GM12878 (cell line): Measurements from ENCODE around the gene ABHD3. TPM values are rescaled to one million over a fixed set of nuclear protein-coding genes. Genes with fewer than 3 reads are reported as not detected.

Source experiments
- ATAC-seq: fragments of 200-7000 bp; cut with Tn5 transposase; 3 replicates; pipeline ENCODE4 v1.9.1; 2020; ENCODE audit warnings: mild to moderate bottlenecking, moderate library complexity
- BruUV-seq: library from RNA; stranded (reverse); fragments of 400-500 nt; replicated peaks from 2 replicates; lab custom pipeline; 2021; lab: Mats Ljungman, UMichigan
- CTCF ChIA-PET: fragments of 300-600 bp; sonication (Branson Sonifier 250); formaldehyde crosslinking; extraction: SDS; loops from one replicate; lab custom pipeline; 2021; ENCODE audit warnings: inconsistent platforms; lab: Yijun Ruan, JAX
- POLR2A ChIA-PET: fragments of 350-600 bp; formaldehyde crosslinking; extraction: SDS; loops from one replicate; lab custom pipeline; 2021; ENCODE audit warnings: inconsistent platforms; lab: Charles Lee
- RAD21 ChIA-PET: fragments of 300-600 bp; sonication (Branson Sonifier 250); formaldehyde crosslinking; loops from one replicate; lab custom pipeline; 2023; ENCODE audit warnings: antibody characterized with exemption; ENCODE audit not compliant: unreplicated experiment; lab: Charles Lee
- SMC1A ChIA-PET: fragments of 300-600 bp; sonication (Branson Sonifier 250); formaldehyde crosslinking; loops from one replicate; lab custom pipeline; 2023; ENCODE audit not compliant: unreplicated experiment, uncharacterized antibody; lab: Charles Lee
- DNase-seq: peaks from one replicate; pipeline ENCODE4 v3.0.0-alpha.2; 2011; ENCODE audit warnings: low read depth, low spot score
- FAIRE-seq: peaks from 3 replicates; lab custom pipeline; 2011; peaks lifted over from hg19 to GRCh38; lab: Jason Lieb, UNC
- H2AFZ ChIP-seq: 2 replicates; pipeline ENCODE4 v1.6.0; 2011; ENCODE audit warnings: low read depth, low read length, control low read depth; ENCODE audit not compliant: control insufficient read depth
- H3K27ac ChIP-seq: 2 replicates; pipeline ENCODE4 v1.5.1; 2011; ENCODE audit warnings: control low read depth; ENCODE audit not compliant: control insufficient read depth, insufficient read depth
- H3K27me3 ChIP-seq, 2 experiments: replicated peaks in 1 of 2; 2 replicates each; pipeline versions ENCODE4 v1.6.0 to v1.6.1; 2011; ENCODE audit warnings: low read length in 1 of 2; ENCODE audit not compliant: control insufficient read depth in 2 of 2, insufficient read depth in 2 of 2
- H3K36me3 ChIP-seq, 2 experiments: 2 replicates each; pipeline ENCODE4 v1.5.1; 2011; ENCODE audit warnings: low read length in 1 of 2; ENCODE audit not compliant: control insufficient read depth in 2 of 2, insufficient read depth in 2 of 2
- H3K4me1 ChIP-seq: 2 replicates; pipeline ENCODE4 v1.6.1; 2011; ENCODE audit warnings: mild to moderate bottlenecking, low read length, moderate library complexity, mixed read lengths; ENCODE audit not compliant: control insufficient read depth, insufficient read depth
- H3K4me2 ChIP-seq: 2 replicates; pipeline ENCODE4 v1.6.0; 2011; ENCODE audit warnings: control low read depth; ENCODE audit not compliant: control insufficient read depth, insufficient read depth
- H3K4me3 ChIP-seq: fragments of 200-600 bp; sonication (generic); 2 replicates; pipeline ENCODE4 v1.5.1; 2016
- H3K79me2 ChIP-seq: 2 replicates; pipeline ENCODE4 v1.6.0; 2011; ENCODE audit warnings: low read length; ENCODE audit not compliant: control insufficient read depth, insufficient read depth
- H3K9ac ChIP-seq: 2 replicates; pipeline ENCODE4 v1.8.0; 2011; ENCODE audit warnings: low read length, control low read depth, mixed read lengths; ENCODE audit not compliant: control insufficient read depth, insufficient read depth
- H3K9me3 ChIP-seq: replicated peaks from 3 replicates; pipeline ENCODE4 v1.5.1; 2011; ENCODE audit warnings: mild to moderate bottlenecking, low read length; ENCODE audit not compliant: control insufficient read depth, insufficient read depth
- H4K20me1 ChIP-seq: 2 replicates; pipeline ENCODE4 v1.6.0; 2011; ENCODE audit not compliant: control insufficient read depth, insufficient read depth
- CHD1 ChIP-seq: IDR thresholded peaks from 2 replicates; pipeline ENCODE4 v1.6.1; 2012; ENCODE audit warnings: low read depth, low read length, improper control_type of control experiment
- HCFC1 ChIP-seq: fragments of 150-350 bp; IDR thresholded peaks from 2 replicates; pipeline ENCODE4 v1.6.1; 2014; ENCODE audit warnings: low read length
- HDAC6 ChIP-seq: fragments of 200-600 bp; sonication (generic); IDR thresholded peaks from one replicate; pipeline ENCODE4 v1.8.0; 2017; ENCODE audit warnings: antibody characterized with exemption; ENCODE audit not compliant: unreplicated experiment
- MTA3 ChIP-seq: IDR thresholded peaks from 2 replicates; pipeline ENCODE4 v1.6.1; 2012; ENCODE audit warnings: low read length, inconsistent platforms, borderline replicate concordance
- NBN ChIP-seq: fragments of 450-650 bp; IDR thresholded peaks from 2 replicates; pipeline ENCODE4 v1.6.1; 2016
- NR2F1 ChIP-seq: fragments of 450-650 bp; conservative IDR thresholded peaks from 2 replicates; pipeline ENCODE4 v1.6.1; 2017; ENCODE audit warnings: mild to moderate bottlenecking
- SMAD1 ChIP-seq: fragments of 450-650 bp; IDR thresholded peaks from 2 replicates; pipeline ENCODE4 v1.6.1; 2018; ENCODE audit warnings: mild to moderate bottlenecking, low read depth; ENCODE audit not compliant: partially characterized antibody
- TCF7 ChIP-seq: IDR thresholded peaks from 2 replicates; pipeline ENCODE4 v1.6.1; 2014; ENCODE audit warnings: antibody characterized with exemption, borderline replicate concordance
- ZNF622 ChIP-seq: fragments of 450-650 bp; IDR thresholded peaks from 2 replicates; pipeline ENCODE4 v1.6.1; 2017; ENCODE audit warnings: mild to moderate bottlenecking, inconsistent platforms
- whole genome bisulfite sequencing: methylation state at CpG from one replicate; pipeline ENCODE4 v1.1.6; 2016; ENCODE audit warnings: low lambda C conversion rate; ENCODE audit not compliant: insufficient replicate concordance, insufficient coverage; ENCODE audit errors: missing lambda C conversion rate; 5-methylcytosine and 5-hydroxymethylcytosine counted together
- in situ Hi-C: fragments of 300-500 bp; cut with MboI; formaldehyde crosslinking; loops from 9 replicates; pipeline ENCODE4 v1.14.3; 2018; ENCODE audit warnings: mixed read lengths
- intact Hi-C: fragments of 100-400 bp; cut with micrococcal nuclease; formaldehyde crosslinking; loops from one replicate; pipeline ENCODE4 v1.14.2; 2022; ENCODE audit not compliant: unreplicated experiment
- polyA plus RNA-seq, 11 experiments: library from polyadenylated mRNA; depleted of rRNA in 4 of 11; unstranded in 6 of 11; stranded (reverse) in 5 of 11; fragments of >200 nt; fragmentation: Nextera tagmentation in 4 of 11; fragmentation: Illumina TruSeq in 1 of 11; extraction: Ambion mirVana in 4 of 11; extraction: Trizol in 1 of 11; gene quantifications; 1 replicate in 1 of 11; 2 replicates in 10 of 11; pipeline versions ENCODE4 v1.2.1 to v1.2.3, GENCODE V29; 2011 to 2016; ENCODE audit warnings: inconsistent platforms in 2 of 11, missing spikeins in 2 of 11, low read depth in 1 of 11
- total RNA-seq, 4 experiments: library from RNA; depleted of rRNA in 3 of 4; stranded (reverse); fragments of >200 nt in 3 of 4; fragmentation: Illumina TruSeq in 1 of 4; extraction: Trizol in 1 of 4; gene quantifications; 2 replicates each; pipeline versions ENCODE4 v1.2.1 to v1.2.3, GENCODE V29; 2013 to 2021
- TF ChIP-seq, protein P1 (sequence below): fragments of 450-650 bp; IDR thresholded peaks from 2 replicates; pipeline ENCODE4 v1.6.1; 2017; ENCODE audit warnings: low read depth, mild to moderate bottlenecking, moderate library complexity
- TF ChIP-seq, protein P2 (sequence below): IDR thresholded peaks from 2 replicates; pipeline ENCODE4 v1.6.1; 2011; ENCODE audit warnings: borderline replicate concordance, low read depth, mild to moderate bottlenecking, moderate library complexity, low read length; ENCODE audit not compliant: insufficient read depth, poor library complexity, severe bottlenecking
- TF ChIP-seq, protein P3 (sequence below): IDR thresholded peaks from 2 replicates; pipeline ENCODE4 v1.6.1; 2012; ENCODE audit warnings: low read depth, low read length, improper control_type of control experiment

The ABHD3 gene
- total and polyA plus RNA-seq, 10 of the 15 experiments (the other 5 are each of a cell fraction or from before 2014, with no cell fraction given): 4.9 to 49.8 (median 18.3) TPM

DNA sequence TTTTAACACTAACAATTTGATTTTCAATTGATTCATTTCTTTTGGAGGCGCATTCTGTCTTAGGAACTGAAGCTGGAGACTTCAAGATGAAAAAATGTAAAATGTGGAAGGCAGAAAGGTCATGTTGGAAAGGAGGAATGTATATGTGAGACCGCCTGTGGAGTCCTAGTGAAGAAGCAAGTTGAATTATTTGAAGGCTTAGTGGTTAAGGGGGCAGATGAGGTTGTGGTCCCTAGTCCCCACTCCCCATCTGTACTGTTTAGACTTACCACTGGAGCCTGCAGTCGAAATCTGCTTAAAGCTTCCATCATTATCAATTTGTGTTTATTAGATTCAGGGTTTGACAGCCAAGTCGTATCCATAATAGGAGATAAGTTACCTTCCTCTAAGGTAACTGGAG is 20.6 kb upstream of the ABHD3 start:
- SMC1A ChIA-PET: no interaction called here
- intact Hi-C loops (no loop called here), in situ Hi-C loops (no loop called here)
- TF ChIP-seq HCFC1: no peak
- TF ChIP-seq, protein P1, sequence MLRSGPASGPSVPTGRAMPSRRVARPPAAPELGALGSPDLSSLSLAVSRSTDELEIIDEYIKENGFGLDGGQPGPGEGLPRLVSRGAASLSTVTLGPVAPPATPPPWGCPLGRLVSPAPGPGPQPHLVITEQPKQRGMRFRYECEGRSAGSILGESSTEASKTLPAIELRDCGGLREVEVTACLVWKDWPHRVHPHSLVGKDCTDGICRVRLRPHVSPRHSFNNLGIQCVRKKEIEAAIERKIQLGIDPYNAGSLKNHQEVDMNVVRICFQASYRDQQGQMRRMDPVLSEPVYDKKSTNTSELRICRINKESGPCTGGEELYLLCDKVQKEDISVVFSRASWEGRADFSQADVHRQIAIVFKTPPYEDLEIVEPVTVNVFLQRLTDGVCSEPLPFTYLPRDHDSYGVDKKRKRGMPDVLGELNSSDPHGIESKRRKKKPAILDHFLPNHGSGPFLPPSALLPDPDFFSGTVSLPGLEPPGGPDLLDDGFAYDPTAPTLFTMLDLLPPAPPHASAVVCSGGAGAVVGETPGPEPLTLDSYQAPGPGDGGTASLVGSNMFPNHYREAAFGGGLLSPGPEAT: no peak
- no peak for TF ChIP-seq SMAD1
- no peak for TF ChIP-seq NBN
- no peak for TF ChIP-seq CHD1
- TF ChIP-seq, protein P2, sequence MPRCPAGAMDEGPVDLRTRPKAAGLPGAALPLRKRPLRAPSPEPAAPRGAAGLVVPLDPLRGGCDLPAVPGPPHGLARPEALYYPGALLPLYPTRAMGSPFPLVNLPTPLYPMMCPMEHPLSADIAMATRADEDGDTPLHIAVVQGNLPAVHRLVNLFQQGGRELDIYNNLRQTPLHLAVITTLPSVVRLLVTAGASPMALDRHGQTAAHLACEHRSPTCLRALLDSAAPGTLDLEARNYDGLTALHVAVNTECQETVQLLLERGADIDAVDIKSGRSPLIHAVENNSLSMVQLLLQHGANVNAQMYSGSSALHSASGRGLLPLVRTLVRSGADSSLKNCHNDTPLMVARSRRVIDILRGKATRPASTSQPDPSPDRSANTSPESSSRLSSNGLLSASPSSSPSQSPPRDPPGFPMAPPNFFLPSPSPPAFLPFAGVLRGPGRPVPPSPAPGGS: no peak
- no peak for TF ChIP-seq HDAC6
- TF ChIP-seq MTA3: no peak
- TF ChIP-seq ZNF622: no peak
- TF ChIP-seq, protein P3, sequence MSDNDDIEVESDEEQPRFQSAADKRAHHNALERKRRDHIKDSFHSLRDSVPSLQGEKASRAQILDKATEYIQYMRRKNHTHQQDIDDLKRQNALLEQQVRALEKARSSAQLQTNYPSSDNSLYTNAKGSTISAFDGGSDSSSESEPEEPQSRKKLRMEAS: no peak
- TF ChIP-seq TCF7: no peak
- no peak for TF ChIP-seq NR2F1
- POLR2A ChIA-PET: no interaction called here
- RAD21 ChIA-PET: no interaction called here
- Histone ChIP-seq H3K27ac (no peak overlapping the region), H3K9me3 (no peaks in the 10 kb centered on the region), H3K4me1 (no peaks in the 10 kb centered on the region), H4K20me1 (no peaks in the 10 kb centered on the region), H3K9ac (no peak overlapping the region), H2AFZ (no peak overlapping the region), H3K4me3 (no peak overlapping the region), H3K4me2 (no peak overlapping the region), H3K36me3 (no peaks in the 10 kb centered on the region), H3K27me3 (no peaks in the 10 kb centered on the region), H3K79me2 (no peaks in the 10 kb centered on the region)
- no peak for FAIRE-seq
- CTCF ChIA-PET: interaction anchor here (0.7 to 1.3 kb wide), 2 partner anchors 35 to 978 kb away, joined by 3 read pairs; no protein-coding TSS in a partner anchor
- BruUV-seq: no TSS peak
- DNase-seq: no peak
- ATAC-seq: no peak
- WGBS: 80% methylated on average over 4 of the region's 4 CpGs
